Activated CD4-positive, alpha-beta T cell treated with anti-CD3 and anti-CD28 coated beads, Interleukin-2, amount 50 U/mL, for 48 hours (primary cell): ENCODE data around the gene MACO1.
"Not testable (repeated sequence)": the region's sequence is repeated elsewhere in the genome, so short reads cannot be mapped to it uniquely, and the experiment has no call there.

Experiments used
- DNase-seq, 2 experiments: peaks; one replicate each; pipeline ENCODE4 v3.0.0-alpha.2; 2020

Gene MACO1

GRCh38 chr1:25430073-25430966, at the start of gene MACO1:
MACO1 (plus strand) TSS chr1:25430897; CDS start chr1:25431099, 202 bp downstream.
- DNase-seq, result peak; percentile 97

DNA sequence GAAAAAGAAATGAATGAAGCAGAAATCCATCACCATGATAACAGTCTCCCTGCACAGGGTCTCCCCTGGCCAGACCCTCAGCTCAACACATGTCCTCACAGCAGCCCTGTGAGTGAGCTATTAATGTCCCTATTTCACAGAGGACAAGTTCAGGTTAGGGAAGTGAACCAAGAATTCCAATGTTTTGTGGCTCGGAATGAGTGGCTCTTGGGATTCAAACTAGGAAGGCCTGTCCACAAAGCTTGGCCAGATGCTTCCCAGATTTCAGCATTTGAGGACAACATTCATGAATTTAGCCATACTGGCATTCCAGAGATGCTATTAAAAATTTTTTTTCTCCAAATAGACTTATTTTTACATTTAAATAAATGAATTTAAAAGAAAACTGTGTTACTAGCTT, 48.2 kb upstream of the MACO1 start:
- not testable (repeated sequence) for DNase-seq

- DNase-seq, result not testable (repeated sequence)
Measured at GRCh38 chr1:25383090-25383489, 47.6 kb upstream of the MACO1 start.

GRCh38 chr1:25383875-25384274, 46.8 kb upstream of the MACO1 start:
- not testable (repeated sequence) for DNase-seq

GRCh38 chr1:25387096-25387495, 43.6 kb upstream of the MACO1 start:
- not testable (repeated sequence) for DNase-seq

DNA sequence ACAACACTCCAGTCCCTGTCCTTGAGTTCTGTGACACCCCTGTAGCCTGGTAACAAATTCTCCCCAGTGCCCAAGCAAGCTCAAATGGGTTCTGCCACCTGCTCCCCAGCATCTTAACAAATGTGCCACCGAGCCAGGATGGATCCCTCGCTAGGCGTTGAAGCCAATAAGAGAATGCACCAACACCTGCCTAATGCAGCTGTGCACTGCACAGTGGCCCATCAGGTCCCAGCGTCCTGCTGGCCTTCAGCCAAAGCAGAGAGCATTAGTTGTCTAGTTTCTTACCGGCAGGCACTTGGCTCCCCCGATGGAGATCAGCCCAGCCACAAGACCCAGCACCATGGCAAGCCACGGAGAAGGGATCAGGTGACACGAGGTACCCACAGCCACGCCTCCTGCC, 42.0 kb upstream of the MACO1 start:
- not testable (repeated sequence) for DNase-seq

DNA sequence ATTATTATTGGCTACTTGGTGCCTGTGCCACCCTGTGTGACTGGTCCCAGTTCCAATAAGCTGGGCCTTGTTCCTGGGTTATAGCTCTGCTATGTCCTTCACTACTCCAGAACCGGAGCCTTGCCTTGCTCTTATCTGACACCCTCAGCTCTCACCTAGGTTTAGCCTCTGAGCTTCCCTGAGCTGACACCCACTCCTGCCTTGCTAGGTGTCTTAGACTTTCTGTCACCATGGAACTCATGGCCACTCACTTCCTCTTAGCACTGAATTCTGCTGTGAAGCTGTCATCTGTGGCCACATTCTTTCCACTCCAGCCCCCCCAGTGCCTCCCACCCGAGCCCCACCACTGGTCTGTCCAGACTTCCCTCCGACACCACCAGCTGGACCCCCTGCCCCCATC, 41.0 kb upstream of the MACO1 start:
- not testable (repeated sequence) for DNase-seq

DNA sequence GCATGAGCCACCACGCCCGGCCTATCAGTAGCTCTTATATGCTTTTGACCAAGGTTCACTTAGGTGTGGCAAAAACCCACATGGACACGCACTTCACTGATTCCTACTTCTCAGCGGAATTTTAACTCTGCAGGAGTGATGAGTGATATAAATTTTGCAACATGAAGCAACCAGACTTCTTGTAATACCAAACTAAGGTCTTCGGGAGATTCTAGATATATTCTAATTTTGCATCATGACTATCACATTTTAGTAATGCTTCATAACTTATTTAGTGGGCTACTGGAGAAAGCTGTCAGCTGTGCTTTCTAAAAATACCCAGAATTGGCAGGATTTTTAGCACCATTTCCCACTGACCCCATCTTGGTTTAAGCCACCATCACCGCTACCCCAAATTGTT, 37.9 kb upstream of the MACO1 start:
- DNase-seq, result no peak

DNA sequence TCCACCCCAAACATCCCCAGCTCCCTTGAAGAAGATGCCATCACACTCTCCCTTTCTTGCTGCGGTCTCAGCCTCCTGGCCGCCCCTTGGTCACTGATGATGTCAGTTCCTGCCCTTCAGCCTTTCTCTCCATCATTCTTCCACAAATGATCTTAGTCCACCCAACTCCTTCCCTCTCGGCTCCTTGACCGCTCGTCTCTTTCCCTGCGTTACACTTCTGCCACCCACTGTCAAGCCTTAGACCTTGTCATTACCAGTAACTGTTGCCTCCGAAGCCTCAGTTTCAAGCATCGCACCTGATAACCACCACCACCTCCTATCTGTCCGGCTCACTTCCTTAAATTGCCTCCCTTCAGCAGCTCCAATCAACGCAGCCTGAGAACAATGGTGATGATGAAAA, 33.1 kb upstream of the MACO1 start:
- DNase-seq, result not testable (repeated sequence)

DNA sequence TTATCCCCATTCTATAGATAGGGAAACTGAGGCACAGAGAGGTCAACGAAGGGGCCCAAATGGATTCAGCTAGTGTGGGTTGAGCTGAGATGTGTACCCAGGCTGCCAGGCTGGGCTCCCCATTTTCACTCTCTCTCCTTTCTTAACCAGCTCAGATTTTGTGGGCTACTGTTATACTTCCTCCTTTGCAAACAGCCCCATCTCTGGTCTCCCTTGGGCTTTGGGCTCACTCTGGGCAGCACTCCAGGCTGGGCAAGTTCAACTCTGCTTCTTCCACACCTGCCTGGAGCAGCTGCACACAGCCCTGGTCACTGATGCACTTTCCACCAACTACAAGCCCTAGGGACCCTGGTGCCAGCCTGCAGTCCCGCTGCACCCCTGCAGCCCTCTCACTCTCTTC, 32.6 kb upstream of the MACO1 start:
- DNase-seq, result not testable (repeated sequence)

GRCh38 chr1:25402947-25403803, 27.5 kb upstream of the MACO1 start:
- peak; percentile 8 to 13 for DNase-seq

- not testable (repeated sequence) for DNase-seq
Measured at GRCh38 chr1:25405731-25406305, 24.9 kb upstream of the MACO1 start.

DNA sequence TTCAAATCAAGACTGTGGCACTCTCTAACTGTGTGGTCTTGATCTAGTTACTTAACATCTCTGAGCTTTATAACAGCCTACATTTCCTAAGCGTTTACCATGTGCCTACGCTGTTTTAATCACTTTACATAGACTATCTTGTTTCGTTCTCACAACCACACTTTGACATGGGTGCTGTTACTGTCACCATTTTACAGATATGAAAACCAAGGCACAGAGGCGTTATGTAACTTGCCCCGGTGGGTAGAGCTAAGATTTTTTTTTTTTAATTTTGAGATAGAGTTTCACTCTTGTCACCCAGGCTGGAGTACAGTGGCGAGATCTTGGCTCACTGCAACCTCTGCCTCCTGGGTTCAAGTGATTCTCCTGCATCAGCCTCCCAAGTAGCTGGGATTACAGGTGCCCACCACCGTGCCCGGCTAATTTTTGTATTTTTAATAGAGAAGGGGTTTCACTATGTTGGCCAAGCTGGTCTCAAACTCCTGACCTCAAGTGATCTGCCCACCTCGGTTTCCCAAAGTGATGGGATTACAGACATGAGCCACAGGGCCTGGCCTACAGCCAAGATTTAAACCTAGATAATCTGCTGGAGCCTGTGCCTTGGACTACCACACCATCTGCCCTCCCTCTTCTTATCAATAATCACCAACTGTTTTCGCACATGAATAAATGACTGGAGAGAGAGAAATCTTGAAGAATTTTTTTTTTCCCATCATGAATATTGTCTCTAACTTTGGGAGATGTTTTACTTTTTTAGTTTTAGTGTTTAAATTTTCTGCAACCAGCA, 20.9 kb upstream of the MACO1 start:
- not testable (repeated sequence) for DNase-seq

DNA sequence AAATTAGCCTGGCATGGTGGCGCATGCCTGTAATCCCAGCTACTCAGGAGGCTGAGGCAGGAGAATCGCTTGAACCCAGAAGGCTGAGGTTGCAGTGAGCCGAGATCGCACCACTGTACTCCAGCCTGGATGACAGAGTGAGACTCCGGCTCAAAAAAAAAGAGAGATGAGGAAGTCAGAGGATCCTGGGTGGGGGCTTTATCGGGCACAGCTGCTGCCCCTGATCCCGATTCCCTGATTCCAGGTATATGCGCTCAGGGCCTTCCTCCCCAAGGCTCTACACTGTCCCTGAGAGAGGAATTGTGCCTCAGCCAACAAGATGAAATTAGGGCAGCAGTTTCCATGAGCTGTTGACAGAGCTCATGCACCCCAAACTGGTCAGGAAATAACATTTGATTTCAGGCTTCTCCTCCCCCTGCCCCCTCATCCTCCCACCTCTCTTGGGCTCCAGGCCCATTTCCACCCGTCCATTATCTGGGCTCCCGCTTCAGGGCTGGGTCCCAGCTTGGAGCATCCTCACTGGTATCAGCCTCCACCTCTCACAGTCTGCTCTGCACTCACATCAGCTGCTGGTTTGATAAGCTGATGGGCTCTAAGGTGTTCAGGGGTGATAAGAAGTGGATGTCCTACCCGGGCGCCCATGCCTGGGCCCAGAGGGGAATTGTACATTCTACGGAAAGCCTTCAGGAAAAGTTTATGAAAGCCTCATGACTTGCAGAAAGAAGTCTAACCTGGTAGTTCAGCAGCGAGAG, 17.6 kb upstream of the MACO1 start:
- DNase-seq, result not testable (repeated sequence)

DNA sequence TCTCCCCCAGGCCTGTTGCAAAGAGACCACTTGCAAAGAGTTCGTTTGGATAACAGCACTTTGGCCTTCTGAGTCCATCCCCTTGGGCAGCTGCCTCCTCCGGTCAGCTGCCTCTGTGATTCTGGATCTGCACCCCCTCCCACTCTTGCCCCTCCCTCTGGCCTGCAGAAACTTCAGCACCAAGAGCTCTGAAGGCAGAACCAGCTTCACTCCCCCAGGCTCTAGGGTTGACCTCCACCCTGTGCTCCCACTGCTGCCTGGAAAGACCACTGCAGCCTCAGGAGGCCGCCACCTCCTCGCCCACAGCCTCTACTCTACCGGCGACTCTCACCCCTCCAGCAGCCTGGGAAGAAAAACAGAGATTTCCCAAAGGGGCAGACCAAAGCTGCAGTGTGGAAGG, 16.5 kb upstream of the MACO1 start:
- DNase-seq, result not testable (repeated sequence)

GRCh38 chr1:25414578-25414977, 16.1 kb upstream of the MACO1 start:
- DNase-seq, result not testable (repeated sequence)

GRCh38 chr1:25417280-25417679, 13.4 kb upstream of the MACO1 start:
- DNase-seq, result not testable (repeated sequence)

GRCh38 chr1:25419339-25419738, 11.4 kb upstream of the MACO1 start:
- not testable (repeated sequence) for DNase-seq

GRCh38 chr1:25420715-25421114, 10.0 kb upstream of the MACO1 start, which contains the start of gene RHCE:
RHCE (minus strand) TSS chr1:25420825; CDS start chr1:25420786, 39 bp downstream.
- not testable (repeated sequence) for DNase-seq

DNA sequence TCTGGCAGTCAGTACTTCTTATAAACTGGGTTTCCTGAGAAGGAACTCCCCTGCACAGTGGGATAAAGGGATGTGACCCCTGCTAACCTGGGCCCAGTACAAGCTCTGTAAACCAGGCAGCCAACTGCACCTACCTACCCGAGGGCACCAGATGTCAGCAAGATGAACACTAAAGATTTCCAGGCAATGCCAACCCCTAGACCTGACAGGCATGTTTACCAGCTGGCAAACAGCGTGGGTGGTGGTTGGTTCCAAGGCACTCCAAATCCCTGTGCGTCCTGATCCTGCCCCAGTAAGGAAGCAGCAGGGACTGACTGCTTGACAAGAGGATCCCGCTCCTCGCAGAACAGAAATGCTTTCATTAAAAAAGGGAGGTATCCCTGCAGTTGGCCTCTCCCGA, 7.5 kb upstream of the MACO1 start:
- not testable (repeated sequence) for DNase-seq
